Measurements from ENCODE around the gene UFD1. TPM values are rescaled to one million over a fixed set of nuclear protein-coding genes. Genes with fewer than 3 reads are reported as not detected.
A peak's percentile ranks its signal among the peaks of the same experiment; 100 is the strongest.

Gene UFD1
- total RNA-seq, 1 experiment from 2014 or later = 158 TPM

DNA sequence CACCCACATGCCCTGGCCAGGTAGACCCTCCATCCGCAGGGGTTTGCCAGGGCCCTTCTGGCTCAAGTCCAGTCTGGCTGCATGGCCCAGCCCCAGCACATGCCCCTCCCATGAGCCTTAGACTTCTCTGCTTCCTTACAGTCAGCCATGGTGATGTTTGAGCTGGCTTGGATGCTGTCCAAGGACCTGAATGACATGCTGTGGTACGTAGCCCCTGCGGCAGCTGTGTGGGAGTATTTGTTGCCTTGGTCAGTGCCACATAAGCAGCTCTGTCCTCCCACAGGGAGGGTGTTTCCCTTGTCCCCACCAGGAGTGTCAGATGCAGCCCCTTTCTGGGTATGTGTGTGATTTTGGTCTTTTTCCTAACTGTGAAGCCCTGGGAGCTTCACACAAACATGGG is 18.3 kb upstream of the UFD1 start:
- no peak overlapping the region for H3K4me3 ChIP-seq
- H3K4me1 ChIP-seq (replicated peaks) = no peaks in the 10 kb centered on the region
- DNase-seq (ENCODE audit: low read depth in 1 of 2, low spot score in 2 of 2) = no peak
- H3K36me3 ChIP-seq = peaks cover 65% of the 10 kb centered on the region
- no peaks in the 10 kb centered on the region for H3K9me3 ChIP-seq (replicated peaks)
- no peak overlapping the region for H3K27ac ChIP-seq
- H3K27me3 ChIP-seq (replicated peaks) = no peaks in the 10 kb centered on the region; the same call in 1 of the 2 replicates

DNA sequence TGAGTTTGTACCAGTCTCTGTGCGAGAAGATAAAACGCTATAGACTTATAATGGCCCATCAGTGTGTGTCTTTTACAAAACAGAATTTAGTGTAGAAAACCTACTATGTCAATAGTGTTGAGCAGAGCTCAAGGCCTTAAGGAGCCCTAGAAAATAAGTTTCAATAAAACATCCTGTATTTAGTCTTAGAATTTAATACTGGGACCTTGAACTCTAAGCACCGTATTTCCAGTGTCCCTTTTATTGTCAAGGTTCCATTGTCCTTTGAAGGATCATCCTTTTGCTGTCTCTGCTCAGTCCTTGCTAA is 17.3 kb upstream of the UFD1 start:
- Histone ChIP-seq H3K4me3 (no peak overlapping the region), H3K27ac (no peak overlapping the region), H3K36me3 (peaks cover 73% of the 10 kb centered on the region), H3K4me1 (replicated peaks) (no peaks in the 10 kb centered on the region), H3K27me3 (replicated peaks) (no peaks in the 10 kb centered on the region; the same call in 1 of the 2 replicates), H3K9me3 (replicated peaks) (no peaks in the 10 kb centered on the region)
- no peak for DNase-seq (ENCODE audit: low read depth in 1 of 2, low spot score in 2 of 2)

DNA sequence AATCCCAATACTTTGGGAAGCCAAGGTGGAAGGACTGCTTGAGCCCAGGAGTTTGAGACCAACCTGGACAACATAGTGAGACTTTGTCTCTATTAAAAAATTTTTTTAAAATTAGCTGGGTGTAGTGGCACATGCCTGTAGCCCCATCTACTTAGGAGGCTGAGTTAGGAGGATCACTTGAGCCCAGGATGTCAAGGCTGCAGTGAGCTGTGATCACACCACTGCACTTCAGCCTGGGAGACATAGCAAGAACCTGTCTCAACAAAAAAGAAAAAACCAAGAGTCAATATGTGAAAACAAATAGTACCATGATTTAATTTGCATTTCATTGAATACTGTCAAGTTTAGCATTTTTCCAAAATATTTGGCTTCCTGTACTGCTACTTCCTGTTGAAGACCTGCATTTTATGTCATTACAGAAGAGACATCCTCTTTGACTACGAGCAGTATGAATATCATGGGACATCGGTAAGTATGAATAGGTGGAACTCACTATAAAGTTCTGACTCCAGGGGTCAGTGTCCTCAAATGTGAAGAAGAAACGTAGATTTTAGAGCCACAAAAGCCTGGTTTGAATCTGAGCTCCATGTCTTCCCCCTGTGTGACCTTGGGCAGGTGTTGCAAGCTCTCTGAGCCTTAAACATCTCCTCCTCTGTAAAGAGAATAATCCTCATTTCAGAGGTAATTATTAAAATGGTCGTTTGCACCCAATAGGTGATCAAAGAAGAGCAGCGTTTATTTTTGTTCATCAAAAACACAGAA is 16.8 kb upstream of the UFD1 start:
- Histone ChIP-seq H3K27me3 (replicated peaks) (no peaks in the 10 kb centered on the region; the same call in 1 of the 2 replicates), H3K27ac (no peak overlapping the region), H3K4me1 (replicated peaks) (no peaks in the 10 kb centered on the region), H3K36me3 (peaks cover 78% of the 10 kb centered on the region), H3K9me3 (replicated peaks) (no peaks in the 10 kb centered on the region), H3K4me3 (no peak overlapping the region)
- no peak for DNase-seq (ENCODE audit: low read depth in 1 of 2, low spot score in 2 of 2)

- DNase-seq (ENCODE audit: low read depth in 1 of 2, low spot score in 2 of 2) = no peak
- Histone ChIP-seq H3K4me1 (replicated peaks) (no peaks in the 10 kb centered on the region), H3K27ac (no peak overlapping the region), H3K36me3 (peaks cover 81% of the 10 kb centered on the region), H3K27me3 (replicated peaks) (no peaks in the 10 kb centered on the region; the same call in 1 of the 2 replicates), H3K4me3 (no peak overlapping the region), H3K9me3 (replicated peaks) (no peaks in the 10 kb centered on the region)
These were observed 15.7 kb upstream of the UFD1 start for GRCh38 chr22:19494676-19495173.

DNA sequence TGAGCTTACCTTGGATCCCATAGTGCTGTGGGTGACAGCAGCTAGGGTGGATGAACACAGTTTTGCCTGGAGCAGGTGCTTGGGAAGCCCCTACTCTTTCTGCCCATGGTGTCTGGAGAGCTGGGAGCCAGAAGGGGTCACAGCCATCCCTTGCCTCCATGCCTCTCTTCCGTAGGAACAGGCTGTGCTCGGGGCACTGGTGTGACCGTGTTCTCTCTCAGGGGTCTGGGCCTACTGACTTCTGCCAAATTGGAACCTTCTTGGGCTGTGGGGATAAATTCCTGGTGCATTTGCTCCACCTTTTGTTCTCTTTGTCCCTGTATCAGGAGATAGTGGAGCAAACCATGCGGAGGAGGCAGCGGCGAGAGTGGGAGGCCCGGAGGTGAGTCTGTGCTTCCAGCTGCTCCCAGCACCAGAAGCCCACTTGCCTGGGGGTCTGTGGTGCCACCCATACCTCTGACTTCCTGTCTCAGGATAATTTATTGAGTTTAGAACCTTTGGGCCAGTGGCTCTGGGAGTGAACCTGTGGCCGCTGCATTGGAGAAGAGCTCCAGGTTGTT is 15.1 kb upstream of the UFD1 start:
- peaks cover 84% of the 10 kb centered on the region for H3K36me3 ChIP-seq

GRCh38 chr22:19492504-19493174 is 13.6 kb upstream of the UFD1 start:
- Histone ChIP-seq H3K9me3 (replicated peaks) (no peaks in the 10 kb centered on the region), H3K4me1 (replicated peaks) (no peaks in the 10 kb centered on the region), H3K4me3 (no peak overlapping the region), H3K27me3 (replicated peaks) (no peaks in the 10 kb centered on the region; the same call in 1 of the 2 replicates), H3K27ac (no peak overlapping the region), H3K36me3 (peaks cover 84% of the 10 kb centered on the region)
- DNase-seq (ENCODE audit: low read depth in 1 of 2, low spot score in 2 of 2) = no peak

More for the DNA sequence above, 15.1 kb upstream of the UFD1 start:
- no peaks in the 10 kb centered on the region for H3K4me1 ChIP-seq (replicated peaks)
- no peaks in the 10 kb centered on the region for H3K9me3 ChIP-seq (replicated peaks)
- DNase-seq (ENCODE audit: low read depth in 1 of 2, low spot score in 2 of 2) = no peak
- H3K27ac ChIP-seq = no peak overlapping the region
- H3K4me3 ChIP-seq = no peak overlapping the region
- H3K27me3 ChIP-seq (replicated peaks) = no peaks in the 10 kb centered on the region; the same call in 1 of the 2 replicates

DNA sequence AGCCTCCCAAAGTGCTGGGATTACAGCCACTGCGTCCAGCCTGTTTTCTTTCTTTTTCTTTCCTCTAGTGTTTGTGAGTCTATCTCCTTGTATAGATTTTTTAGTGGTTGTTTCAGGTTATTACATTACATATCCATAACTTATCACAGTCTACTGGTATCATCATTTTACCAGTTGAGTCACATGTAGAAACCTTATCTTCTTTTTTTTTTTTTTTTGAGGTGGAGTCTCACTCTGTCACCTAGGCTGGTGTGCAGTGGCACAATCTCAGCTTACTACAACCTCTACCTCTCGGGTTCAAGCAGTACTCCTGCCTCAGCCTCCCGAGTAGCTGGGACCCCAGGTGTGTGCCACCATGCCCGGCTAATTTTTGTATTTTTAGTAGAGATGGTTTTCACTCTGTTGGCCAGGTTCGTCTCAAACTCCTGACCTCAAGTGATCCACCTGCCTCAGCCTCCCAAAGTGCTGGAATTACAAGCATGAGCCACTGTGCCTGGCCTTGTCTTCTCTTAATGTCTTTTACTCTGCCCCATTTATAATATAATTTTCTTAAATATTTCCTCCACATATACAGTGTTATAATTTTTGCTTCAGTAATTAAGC is 11.7 kb upstream of the UFD1 start:
- H3K9me3 ChIP-seq (replicated peaks) = no peaks in the 10 kb centered on the region
- no peaks in the 10 kb centered on the region for H3K4me1 ChIP-seq (replicated peaks)
- peaks cover 70% of the 10 kb centered on the region for H3K36me3 ChIP-seq
- H3K4me3 ChIP-seq = no peak overlapping the region
- no peaks in the 10 kb centered on the region; the same call in 1 of the 2 replicates for H3K27me3 ChIP-seq (replicated peaks)
- no peak for DNase-seq (ENCODE audit: low read depth in 1 of 2, low spot score in 2 of 2)
- H3K27ac ChIP-seq = no peak overlapping the region

GRCh38 chr22:19488884-19489843 is 10.2 kb upstream of the UFD1 start:
- peaks cover 70% of the 10 kb centered on the region for H3K36me3 ChIP-seq
- H3K9me3 ChIP-seq (replicated peaks) = no peaks in the 10 kb centered on the region
- H3K4me3 ChIP-seq = no peak overlapping the region
- no peaks in the 10 kb centered on the region for H3K4me1 ChIP-seq (replicated peaks)
- H3K27me3 ChIP-seq (replicated peaks) = no peaks in the 10 kb centered on the region; the same call in 1 of the 2 replicates
- H3K27ac ChIP-seq = no peak overlapping the region
- no peak for DNase-seq (ENCODE audit: low read depth in 1 of 2, low spot score in 2 of 2)

DNA sequence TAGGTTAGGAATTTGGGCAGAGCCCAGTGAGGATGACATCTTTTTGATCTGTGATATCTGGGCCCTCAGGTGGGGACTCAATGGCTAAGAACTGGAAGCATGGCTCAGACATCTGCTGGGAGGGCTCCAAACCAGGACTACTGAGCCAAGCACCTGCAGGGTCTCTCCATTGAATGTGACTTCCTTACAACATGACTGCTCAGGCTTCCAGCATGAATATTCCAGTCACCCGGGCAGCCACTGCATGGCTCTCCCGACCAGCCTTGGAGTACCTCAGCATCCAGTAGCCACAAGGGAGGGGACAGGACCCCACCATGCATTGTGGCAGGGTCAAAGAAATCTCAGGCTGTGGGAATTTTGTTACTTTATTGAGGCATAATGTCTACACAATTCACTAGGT is 9.3 kb upstream of the UFD1 start:
- no peaks in the 10 kb centered on the region for H3K9me3 ChIP-seq (replicated peaks)
- no peak for DNase-seq (ENCODE audit: low read depth in 1 of 2, low spot score in 2 of 2)
- H3K36me3 ChIP-seq = peaks cover 71% of the 10 kb centered on the region
- no peak overlapping the region for H3K27ac ChIP-seq
- H3K27me3 ChIP-seq (replicated peaks) = no peaks in the 10 kb centered on the region; the same call in 1 of the 2 replicates
- H3K4me1 ChIP-seq (replicated peaks) = no peaks in the 10 kb centered on the region
- H3K4me3 ChIP-seq = no peak overlapping the region

DNA sequence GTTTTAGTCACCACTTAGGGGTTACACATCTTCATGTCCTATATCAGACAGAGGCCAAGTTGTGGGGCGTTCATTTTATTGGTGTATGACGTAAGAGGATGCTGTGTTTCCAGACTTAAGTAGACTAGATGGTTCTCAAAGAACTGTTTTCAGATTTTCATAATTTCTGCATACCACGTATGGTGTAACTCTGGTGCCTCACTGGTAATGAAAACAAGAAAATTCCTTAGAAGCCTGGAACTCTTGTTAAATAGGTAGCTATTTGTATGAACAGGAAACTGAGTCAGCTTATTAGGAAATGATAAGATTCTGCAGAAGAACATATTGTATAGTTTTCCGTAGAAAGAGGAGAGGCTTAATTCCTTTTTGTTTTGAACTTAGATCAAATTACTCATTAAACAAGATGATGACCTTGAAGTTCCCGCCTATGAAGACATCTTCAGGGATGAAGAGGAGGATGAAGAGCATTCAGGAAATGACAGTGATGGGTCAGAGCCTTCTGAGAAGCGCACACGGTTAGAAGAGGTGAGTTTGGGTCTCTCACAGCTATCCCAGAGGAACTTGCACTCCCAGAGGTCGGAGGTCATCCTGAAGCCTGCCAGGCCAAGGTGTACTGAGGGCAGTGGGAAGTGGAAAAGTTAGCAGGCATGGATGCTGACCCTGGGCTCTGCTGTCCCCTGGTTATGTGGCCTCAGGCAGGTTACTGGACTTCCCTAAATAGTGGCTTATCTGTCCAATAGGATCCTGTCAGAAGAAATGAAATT is 4.7 kb upstream of the UFD1 start:
- Histone ChIP-seq H3K9me3 (replicated peaks) (no peaks in the 10 kb centered on the region), H3K27ac (no peak overlapping the region), H3K36me3 (peaks cover 62% of the 10 kb centered on the region), H3K4me3 (no peak overlapping the region), H3K4me1 (replicated peaks) (peaks cover 9% of the 10 kb centered on the region), H3K27me3 (replicated peaks) (no peaks in the 10 kb centered on the region)
- no peak for DNase-seq (ENCODE audit: low read depth in 1 of 2, low spot score in 2 of 2)

DNA sequence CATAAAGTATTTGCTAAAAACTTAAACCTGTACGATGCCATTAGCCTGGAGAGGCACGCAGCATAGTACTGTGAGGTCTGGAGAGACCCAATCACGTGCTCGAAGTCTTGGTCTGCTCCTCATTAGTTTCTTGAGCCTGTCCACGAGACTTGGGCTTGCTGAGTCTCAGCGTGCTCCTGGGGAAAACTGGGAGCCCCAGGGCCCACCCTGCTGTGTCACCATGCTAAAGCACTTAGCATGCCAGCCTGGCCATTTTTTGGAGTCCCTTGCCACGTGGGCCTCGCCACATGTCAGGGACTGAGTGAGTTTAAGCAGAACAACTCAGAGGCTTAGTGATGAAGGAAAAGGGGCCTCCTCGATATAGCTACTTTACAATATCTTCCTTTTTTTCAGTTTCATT is 3.3 kb upstream of the UFD1 start:
- Histone ChIP-seq H3K4me3 (no peak overlapping the region), H3K9me3 (replicated peaks) (no peaks in the 10 kb centered on the region), H3K27ac (no peak overlapping the region), H3K36me3 (peaks cover 58% of the 10 kb centered on the region), H3K4me1 (replicated peaks) (peaks cover 15% of the 10 kb centered on the region), H3K27me3 (replicated peaks) (no peaks in the 10 kb centered on the region)
- DNase-seq (ENCODE audit: low read depth in 1 of 2, low spot score in 2 of 2) = no peak

- Histone ChIP-seq H3K9me3 (replicated peaks) (no peaks in the 10 kb centered on the region), H3K4me1 (replicated peaks) (peaks cover 17% of the 10 kb centered on the region), H3K36me3 (peaks cover 62% of the 10 kb centered on the region), H3K4me3 (peak overlapping the region; percentile 64), H3K27ac (no peak overlapping the region), H3K27me3 (replicated peaks) (no peaks in the 10 kb centered on the region)
- no peak for DNase-seq (ENCODE audit: low read depth in 1 of 2, low spot score in 2 of 2)
These were observed 1.8 kb upstream of the UFD1 start for GRCh38 chr22:19480789-19481188.

Data from SJSA1 (cell line).